ENCODE data around the gene KAT8.

KAT8 gene

DNA sequence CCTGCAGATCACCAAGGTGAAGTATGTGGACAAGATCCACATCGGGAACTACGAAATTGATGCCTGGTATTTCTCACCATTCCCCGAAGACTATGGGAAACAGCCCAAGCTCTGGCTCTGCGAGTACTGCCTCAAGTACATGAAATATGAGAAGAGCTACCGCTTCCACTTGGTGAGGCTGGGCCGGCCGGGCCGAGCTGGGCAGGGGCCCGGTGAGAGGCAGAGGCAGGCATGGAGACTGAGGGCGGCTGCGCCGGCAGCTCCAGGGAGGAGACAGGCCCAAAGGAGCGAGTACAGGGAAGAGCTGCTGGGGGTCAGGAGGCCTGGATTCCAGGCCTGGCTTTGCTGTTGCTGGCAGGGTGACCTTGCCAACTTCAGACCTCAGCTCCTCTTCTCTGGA is 9.7 kb downstream of the KAT8 start:
- no peak for DNase-seq (ENCODE audit: low spot score)
- TF ChIP-seq, protein P1, sequence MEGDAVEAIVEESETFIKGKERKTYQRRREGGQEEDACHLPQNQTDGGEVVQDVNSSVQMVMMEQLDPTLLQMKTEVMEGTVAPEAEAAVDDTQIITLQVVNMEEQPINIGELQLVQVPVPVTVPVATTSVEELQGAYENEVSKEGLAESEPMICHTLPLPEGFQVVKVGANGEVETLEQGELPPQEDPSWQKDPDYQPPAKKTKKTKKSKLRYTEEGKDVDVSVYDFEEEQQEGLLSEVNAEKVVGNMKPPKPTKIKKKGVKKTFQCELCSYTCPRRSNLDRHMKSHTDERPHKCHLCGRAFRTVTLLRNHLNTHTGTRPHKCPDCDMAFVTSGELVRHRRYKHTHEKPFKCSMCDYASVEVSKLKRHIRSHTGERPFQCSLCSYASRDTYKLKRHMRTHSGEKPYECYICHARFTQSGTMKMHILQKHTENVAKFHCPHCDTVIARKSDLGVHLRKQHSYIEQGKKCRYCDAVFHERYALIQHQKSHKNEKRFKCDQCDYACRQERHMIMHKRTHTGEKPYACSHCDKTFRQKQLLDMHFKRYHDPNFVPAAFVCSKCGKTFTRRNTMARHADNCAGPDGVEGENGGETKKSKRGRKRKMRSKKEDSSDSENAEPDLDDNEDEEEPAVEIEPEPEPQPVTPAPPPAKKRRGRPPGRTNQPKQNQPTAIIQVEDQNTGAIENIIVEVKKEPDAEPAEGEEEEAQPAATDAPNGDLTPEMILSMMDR (IDR thresholded peaks at IDR 0.05; ENCODE audit: extremely low read depth, insufficient read depth, missing control alignments) = no peak
- in situ Hi-C loops (cut with MboI; ENCODE audit: low pct_unique_long_range_greater_than_20kb, low sequenced_read_pairs, unreplicated experiment) = no loop called here

DNA sequence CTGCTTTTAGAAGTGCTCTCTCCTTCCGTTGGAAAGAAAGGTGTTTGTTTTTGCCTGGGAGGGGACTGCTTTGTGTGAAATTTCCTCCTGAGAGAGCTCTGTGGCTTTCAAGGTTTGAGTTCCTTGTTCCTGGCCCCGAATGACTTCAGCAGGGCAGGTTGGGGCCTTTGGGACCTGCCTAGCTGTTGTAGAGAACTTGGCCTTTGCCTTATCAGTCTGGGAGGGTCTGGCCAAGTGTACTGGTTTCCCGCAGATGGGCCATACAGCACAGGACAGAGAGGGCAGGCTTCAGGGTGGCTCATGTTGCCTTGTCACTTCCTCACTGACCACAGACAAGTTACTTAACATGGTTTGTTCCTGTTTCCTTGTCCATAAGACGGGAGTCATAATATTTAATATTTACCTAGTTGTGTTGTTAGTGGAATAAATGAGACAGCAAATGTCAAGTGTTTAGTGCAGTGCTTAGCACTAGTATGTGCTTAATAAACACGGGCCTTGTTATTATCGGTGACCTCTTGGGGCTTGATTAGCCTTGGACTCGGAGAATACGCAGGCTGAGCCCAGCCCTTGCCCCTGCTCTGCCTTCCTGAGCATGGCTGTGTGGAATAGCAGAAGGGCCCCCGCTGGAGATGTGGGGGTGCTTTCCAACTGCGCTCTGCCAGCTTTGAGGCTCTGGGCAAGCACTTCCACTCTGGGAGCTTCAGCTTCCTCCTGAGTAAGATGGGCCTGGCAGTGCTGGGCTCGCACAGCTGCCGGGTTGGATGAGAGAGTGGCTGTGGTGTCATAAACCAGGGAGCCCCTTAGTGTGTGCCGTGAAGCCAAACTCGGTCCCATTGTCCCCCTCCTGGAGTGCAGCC is 11.5 kb downstream of the KAT8 start:
- in situ Hi-C loops (cut with MboI; ENCODE audit: low pct_unique_long_range_greater_than_20kb, low sequenced_read_pairs, unreplicated experiment) = no loop called here
- TF ChIP-seq, protein P1 (IDR thresholded peaks at IDR 0.05; ENCODE audit: extremely low read depth, insufficient read depth, missing control alignments) = no peak
- DNase-seq (ENCODE audit: low spot score) = no peak

DNA sequence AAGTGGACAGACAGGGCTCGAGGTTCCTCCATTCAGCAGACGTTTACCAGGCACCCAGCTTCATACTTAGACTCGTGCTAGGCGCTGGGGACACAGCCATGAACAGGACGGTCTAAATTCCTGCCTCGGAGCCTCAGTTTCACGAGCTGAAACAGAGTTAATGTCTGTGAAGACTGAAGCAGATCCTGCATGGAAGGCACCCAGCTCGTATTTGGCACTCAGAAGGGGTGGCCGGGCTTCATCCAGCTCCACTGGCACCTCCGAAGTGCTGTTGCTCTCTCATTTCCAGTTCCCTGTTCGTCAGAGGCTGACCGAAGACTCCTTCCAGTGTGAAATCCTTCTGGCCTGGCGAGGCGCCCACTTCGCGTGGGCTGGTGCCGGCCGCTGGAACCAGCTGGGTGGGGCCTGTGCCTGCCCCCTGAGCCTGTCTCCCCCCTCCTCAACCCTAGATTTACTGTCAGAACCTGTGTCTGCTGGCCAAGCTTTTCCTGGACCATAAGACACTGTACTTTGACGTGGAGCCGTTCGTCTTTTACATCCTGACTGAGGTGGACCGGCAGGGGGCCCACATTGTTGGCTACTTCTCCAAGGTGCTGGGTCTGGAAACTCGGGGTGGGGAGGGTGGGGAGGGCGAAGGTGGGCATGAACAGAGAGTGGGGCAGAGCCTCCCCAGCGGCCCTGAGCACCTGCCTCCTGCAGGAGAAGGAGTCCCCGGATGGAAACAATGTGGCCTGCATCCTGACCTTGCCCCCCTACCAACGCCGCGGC is 12.3 kb downstream of the KAT8 start:
- in situ Hi-C loops (cut with MboI; ENCODE audit: low pct_unique_long_range_greater_than_20kb, low sequenced_read_pairs, unreplicated experiment) = no loop called here
- DNase-seq (ENCODE audit: low spot score) = no peak
- TF ChIP-seq, protein P1 (IDR thresholded peaks at IDR 0.05; ENCODE audit: extremely low read depth, insufficient read depth, missing control alignments) = no peak

DNA sequence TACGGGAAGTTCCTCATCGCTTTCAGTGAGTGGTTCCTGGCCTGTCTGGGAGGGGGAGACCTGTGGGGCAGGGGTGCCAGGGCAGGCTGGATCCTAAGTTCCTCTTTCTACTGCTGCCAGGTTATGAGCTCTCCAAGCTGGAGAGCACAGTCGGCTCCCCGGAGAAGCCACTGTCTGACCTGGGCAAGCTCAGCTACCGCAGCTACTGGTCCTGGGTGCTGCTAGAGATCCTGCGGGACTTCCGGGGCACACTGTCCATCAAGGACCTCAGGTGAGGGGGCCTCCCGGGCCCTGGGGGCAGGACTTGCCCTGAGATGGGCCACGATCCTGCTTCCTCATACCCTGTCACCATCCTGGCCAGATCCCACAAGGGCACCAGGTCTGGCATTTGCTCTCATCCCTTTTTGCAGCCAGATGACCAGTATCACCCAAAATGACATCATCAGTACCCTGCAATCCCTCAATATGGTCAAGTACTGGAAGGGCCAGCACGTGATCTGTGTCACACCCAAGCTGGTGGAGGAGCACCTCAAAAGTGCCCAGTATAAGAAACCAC is 12.9 kb downstream of the KAT8 start:
- TF ChIP-seq, protein P1 (IDR thresholded peaks at IDR 0.05; ENCODE audit: extremely low read depth, insufficient read depth, missing control alignments) = no peak
- no peak for DNase-seq (ENCODE audit: low spot score)
- in situ Hi-C loops (cut with MboI; ENCODE audit: low pct_unique_long_range_greater_than_20kb, low sequenced_read_pairs, unreplicated experiment) = no loop called here

DNA sequence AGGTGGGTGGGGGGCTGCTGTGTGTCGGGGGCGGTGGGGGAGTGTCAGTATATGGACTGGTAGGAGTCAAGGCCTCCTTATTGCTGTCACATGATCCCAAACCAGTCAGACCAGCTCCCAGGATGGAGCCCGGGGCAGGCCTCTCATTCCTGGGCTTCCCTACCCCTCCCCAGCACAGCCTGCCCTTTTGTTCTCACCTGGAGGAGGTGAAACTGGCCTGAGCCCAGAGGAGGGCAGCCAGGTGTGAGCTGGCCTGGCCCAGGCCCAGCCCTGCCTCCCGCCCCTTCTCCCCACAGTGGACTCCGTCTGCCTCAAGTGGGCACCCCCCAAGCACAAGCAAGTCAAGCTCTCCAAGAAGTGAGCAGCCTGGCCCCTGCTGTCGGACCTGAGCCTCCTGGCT is 13.4 kb downstream of the KAT8 start:
- TF ChIP-seq, protein P1 (IDR thresholded peaks at IDR 0.05; ENCODE audit: extremely low read depth, insufficient read depth, missing control alignments) = no peak
- DNase-seq (ENCODE audit: low spot score) = no peak
- in situ Hi-C loops (cut with MboI; ENCODE audit: low pct_unique_long_range_greater_than_20kb, low sequenced_read_pairs, unreplicated experiment) = no loop called here

DNA sequence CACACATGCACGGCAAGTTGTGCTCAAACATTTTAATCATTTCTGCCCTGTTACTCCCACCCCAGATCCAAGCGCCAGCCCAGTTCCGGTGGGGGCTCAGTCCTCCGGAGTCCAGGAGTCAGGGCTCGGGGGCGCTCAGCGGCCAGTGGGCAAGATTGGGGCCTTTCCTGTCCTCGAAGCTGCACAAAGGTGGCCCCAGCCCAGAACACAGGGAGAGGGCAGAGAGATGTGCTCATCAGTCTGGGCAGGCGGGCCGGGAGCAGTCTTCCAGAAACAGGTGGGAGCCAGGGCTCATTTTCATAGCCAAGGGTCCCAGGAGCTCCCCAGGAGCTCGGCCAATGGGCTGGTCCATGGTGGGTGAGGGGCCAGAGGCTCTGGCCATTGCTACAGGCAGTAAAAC is 14.0 kb downstream of the KAT8 start:
- TF ChIP-seq, protein P1 (IDR thresholded peaks at IDR 0.05; ENCODE audit: extremely low read depth, insufficient read depth, missing control alignments) = no peak
- in situ Hi-C loops (cut with MboI; ENCODE audit: low pct_unique_long_range_greater_than_20kb, low sequenced_read_pairs, unreplicated experiment) = no loop called here
- DNase-seq (ENCODE audit: low spot score) = no peak

All from GM13977 (cell line).